Measurements from ENCODE around the gene THAP5.
A peak's percentile ranks its signal among the peaks of the same experiment; 100 is the strongest.
"Not testable (repeated sequence)": the region's sequence is repeated elsewhere in the genome, so short reads cannot be mapped to it uniquely, and the experiment has no call there.

Gene THAP5

DNA sequence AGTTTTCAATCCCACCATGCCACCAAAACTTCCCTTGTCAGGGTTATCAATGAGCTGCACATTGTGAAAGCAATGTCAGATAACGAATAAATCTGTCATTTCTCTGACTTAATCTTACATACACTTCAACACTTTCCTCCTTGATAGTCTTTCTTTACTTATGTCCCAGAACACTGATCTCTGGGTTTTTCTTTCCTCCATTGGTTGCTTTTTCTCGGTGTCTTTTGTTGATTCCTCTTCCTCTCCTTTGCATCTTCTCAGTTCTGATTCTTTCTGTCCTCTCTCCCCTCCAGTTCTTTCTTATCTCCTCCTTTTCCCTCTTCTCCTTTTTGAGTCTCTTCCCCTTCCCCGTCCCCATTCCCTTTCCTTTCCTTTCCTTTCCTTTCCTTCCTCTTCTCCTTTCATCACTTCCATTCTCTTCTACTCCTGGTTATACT lies 16.8 kb upstream of the THAP5 start:
- DNase-seq, result no peak
- in situ Hi-C loops (cut with MboI; ENCODE audit: low pct_unique_long_range_greater_than_20kb, low sequenced_read_pairs), result no loop called here

DNA sequence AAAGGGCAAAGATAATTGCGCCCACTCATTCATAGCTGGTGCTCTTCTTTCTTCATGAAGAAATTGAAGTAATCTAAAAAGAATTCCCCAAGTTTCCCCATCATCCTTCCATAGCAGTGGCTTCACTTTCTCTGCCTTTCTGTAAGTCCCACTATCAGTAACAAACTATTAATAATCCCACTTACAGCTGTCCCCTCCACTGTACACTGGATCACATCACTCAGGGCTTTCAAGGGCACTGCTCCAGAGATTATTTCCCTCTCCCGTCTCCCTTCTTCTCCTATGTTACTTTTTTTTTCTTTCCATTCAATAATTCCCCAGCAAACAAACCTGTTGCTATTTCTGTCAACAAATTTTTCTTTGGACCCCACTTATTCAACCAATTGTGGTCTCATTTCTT lies 16.3 kb upstream of the THAP5 start:
- in situ Hi-C loops (cut with MboI; ENCODE audit: low pct_unique_long_range_greater_than_20kb, low sequenced_read_pairs), result no loop called here
- no peak for DNase-seq

DNA sequence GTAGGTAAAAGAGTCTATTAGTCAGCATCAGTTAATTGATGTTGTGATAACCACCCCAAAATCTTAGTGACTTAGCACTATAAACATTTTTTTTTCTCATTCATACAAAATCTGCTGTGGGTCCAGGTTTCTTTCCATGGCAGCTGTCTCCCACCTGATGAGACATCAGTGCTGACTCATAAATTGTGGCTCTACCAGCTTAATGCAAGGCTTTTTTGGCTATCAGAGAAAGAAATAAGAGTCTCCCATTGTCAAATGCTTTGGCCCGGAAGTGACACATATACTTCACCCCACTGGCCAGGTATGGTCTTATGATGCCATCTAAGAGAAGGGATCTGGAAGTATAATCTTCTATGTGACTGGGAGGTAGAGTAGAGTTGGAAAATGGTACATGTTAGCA lies 14.7 kb upstream of the THAP5 start:
- in situ Hi-C loops (cut with MboI; ENCODE audit: low pct_unique_long_range_greater_than_20kb, low sequenced_read_pairs), result no loop called here
- no peak for DNase-seq

DNA sequence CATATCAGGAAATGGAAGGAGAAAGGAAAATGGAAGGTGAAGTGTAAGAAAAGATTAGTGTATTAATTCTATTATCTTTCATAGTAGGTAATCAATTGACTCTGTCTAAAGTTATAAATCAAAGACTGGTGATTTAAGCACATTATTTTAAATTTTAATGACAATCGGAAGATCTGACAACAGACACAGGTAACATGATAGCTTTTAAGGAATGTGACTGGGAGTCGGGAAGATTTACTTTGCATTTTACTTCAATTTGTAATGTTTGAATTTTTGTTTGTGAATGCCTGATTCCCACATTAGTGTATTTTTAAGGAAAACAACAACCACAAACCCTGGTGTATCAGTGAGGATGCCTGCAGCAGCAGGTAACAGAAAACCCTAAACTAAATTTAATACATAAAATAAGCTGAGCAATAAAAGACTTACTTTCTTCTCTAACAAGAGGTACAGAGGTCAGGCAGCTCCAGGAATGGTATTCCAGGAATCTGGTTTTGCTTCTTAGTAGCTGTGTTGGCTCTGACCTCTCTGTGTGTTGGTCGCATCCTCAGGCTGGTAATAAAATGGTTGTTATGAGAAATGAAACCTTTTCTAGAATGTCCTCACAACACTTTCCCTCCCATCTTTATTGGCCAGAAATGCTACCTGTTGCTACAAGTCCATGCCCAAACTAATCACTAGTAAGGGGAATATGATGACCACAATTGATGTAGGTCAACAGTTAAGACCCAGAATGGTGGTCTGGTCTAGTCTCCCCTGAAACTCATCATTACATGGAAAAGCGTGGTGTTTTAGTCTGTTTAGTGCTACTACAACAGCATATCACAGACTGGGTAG lies 12.4 kb upstream of the THAP5 start:
- in situ Hi-C loops (cut with MboI; ENCODE audit: low pct_unique_long_range_greater_than_20kb, low sequenced_read_pairs), result no loop called here
- no peak for DNase-seq

DNA sequence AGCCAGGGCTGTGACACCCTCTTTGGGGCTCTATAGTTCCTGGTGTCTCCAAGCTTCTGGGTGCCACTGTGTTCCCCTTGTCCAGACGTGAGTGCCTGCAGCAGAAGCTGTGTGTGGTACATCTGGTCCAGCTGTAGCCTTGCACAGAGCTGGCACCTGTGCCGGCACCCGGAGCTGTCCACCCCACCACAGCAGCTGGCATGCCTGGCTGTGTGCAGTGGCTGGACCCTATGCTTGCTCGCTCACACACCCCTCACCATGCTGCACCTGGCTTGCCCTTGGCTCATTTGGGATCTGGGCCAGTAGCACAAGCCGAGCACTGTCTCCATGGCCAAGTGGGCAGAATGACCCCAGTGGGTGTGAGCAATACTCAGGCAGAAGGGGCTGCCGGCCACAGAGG lies 10.8 kb upstream of the THAP5 start:
- no peak for DNase-seq
- in situ Hi-C loops (cut with MboI; ENCODE audit: low pct_unique_long_range_greater_than_20kb, low sequenced_read_pairs), result no loop called here

DNA sequence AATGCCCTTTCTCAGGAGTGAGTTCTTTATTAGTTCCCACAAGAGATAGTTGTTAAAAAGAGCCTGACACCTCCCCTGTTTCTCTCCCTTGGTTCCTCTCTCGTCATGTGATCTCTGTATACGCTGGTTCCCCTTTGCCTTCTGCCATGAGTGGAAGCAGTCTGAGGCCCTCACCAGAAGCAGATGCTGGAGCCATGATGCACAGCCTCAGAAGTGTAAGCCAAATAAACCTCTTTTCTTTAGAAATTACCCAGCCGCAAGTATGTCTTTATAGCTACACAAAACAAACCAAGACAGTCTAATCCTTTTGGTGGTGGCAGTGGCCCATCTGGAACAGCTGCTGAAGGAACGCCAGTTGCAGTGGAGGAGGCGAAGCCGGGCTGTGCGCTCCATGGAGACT lies 9.4 kb upstream of the THAP5 start:
- in situ Hi-C loops (cut with MboI; ENCODE audit: low pct_unique_long_range_greater_than_20kb, low sequenced_read_pairs), result no loop called here

DNA sequence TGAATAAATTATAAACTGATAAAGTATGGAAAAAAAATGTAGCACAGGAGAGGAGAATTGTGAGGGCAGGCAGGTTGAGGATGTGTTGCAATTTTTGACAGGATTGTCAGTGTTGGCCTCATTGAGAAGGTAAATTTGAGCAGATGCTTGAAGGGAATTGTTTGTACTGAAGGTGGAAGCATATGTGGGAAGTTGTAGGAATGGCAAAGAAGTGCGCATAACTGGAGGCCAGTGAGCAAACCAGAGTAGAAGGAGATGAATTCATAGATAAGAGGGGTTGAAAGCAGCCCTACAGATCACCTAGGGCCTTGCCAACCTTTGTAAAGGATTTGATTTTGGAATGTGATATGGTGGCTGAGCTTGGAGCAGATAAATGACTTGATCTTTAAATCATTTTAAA lies 6.6 kb upstream of the THAP5 start:
- in situ Hi-C loops (cut with MboI; ENCODE audit: low pct_unique_long_range_greater_than_20kb, low sequenced_read_pairs), result no loop called here
- DNase-seq, result no peak

More for the DNA sequence above, 9.4 kb upstream of the THAP5 start:
- no peak for DNase-seq

DNA sequence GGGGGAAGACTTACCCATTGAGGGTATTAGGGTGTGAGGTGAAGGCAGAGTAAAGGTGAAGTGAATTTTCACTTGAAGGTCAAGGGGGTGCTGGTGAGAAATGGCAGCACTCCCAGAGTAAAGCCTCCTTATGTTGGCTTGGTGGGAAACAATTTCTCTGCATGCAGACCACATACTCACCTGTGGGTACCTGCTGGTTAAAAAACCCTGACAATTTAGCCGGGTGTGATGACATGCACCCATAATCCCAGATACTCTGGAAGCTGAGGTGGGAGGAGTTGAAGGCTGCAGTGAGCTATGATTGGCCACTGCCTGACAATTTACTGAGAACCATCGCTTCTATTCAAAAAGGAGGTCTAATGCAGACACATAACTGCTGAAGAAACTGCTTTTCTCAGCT lies 5.7 kb upstream of the THAP5 start:
- in situ Hi-C loops (cut with MboI; ENCODE audit: low pct_unique_long_range_greater_than_20kb, low sequenced_read_pairs), result no loop called here
- DNase-seq, result no peak

DNA sequence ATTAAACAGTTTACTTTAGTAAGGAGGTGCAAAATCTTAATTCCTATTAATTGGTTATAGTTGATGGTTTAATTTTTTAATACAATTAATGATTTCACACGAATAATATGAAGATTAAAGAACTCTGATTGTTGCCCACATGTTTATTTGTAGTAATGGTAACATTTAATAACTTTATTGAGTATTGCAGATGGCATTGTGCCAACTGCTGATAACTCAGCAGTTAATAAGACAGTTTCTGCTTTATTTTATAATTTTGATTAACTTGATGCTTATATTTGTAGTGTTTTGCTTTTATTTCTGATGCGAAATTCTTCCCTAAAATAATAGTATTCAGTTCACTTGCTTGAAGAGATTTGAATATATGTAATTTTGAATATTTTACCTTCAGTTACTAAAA lies 3.0 kb upstream of the THAP5 start:
- DNase-seq, result no peak
- in situ Hi-C loops (cut with MboI; ENCODE audit: low pct_unique_long_range_greater_than_20kb, low sequenced_read_pairs), result no loop called here

DNA sequence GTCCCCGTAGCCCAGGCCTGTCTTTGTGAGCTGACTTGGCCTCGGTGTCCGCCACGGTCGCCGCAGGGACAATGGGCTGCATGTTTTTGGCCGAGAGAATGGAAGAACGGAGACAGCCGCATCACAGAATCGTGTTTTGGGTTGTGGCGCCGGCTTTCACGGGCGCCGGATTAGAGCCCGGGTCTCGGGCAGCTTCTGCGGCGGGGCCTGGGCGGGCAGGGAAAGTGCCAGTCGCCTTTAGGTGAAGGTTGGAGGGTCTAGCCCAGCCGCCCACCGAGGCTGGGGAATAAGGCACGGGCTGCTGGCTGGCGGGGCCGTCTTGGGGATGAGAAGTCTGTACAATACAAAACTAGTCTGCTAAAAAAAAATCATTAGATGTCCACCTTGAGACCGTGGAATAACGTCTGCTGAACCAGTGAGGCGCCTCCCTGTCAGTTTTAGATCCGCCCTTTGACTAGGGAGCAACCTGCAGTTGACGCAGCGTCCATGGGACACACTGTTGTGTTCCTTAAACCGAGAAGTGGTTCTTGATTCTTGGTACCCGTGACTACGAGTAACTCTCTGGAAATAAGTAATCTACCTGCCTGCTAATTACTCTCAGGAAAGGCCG lies 745 bp upstream of the THAP5 start:
- DNase-seq, result peak; percentile 69
- in situ Hi-C loops (cut with MboI; ENCODE audit: low pct_unique_long_range_greater_than_20kb, low sequenced_read_pairs), result no loop called here

DNA sequence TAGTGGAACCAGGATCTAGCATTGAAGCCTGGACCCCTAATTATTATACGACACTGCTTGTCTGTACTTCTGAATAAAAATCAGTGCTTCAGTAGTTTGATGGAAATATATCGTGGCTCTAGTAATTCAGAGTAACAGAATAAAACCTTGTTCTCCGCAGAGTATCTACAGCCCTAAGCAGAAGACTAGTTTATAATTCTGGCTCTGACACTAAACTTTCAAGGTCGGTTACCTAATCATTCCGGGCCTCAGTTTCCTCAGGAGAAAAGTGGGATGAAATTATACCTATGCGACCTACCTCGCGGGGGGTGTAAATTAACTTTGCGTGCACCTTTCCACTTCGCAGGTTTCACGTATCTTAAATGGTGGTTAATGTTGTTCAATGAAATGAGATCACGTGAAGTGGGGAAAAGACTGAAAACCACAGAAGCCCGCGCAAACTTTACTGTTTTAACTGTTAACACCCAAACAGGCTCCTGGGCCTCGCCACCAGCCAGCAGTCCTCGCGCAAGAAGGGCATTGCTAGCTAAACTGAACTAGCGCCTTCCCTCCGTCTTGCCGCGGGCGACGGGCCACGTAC lies 615 bp downstream of the THAP5 start:
- no peak for DNase-seq
- in situ Hi-C loops (cut with MboI; ENCODE audit: low pct_unique_long_range_greater_than_20kb, low sequenced_read_pairs), result no loop called here

DNA sequence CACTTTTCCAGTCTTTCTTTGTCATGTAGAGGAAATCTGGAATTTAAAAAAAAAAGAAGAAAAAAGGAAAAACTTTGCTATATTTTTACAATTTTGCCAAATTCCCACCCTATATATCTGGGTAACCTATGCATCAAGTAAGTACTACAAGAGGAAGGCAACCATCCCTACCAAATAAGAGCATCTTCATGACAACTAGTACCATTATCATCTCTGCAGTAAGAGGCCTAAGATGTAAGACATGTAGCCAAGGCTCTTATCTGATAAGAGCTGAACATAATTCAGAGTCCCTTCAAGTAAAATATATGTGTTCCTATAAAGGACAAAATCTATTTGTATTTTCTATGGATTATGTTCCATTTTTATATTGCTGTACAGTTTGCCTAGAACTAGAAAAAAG lies 3.5 kb downstream of the THAP5 start:
- DNase-seq, result no peak
- in situ Hi-C loops (cut with MboI; ENCODE audit: low pct_unique_long_range_greater_than_20kb, low sequenced_read_pairs), result no loop called here

DNA sequence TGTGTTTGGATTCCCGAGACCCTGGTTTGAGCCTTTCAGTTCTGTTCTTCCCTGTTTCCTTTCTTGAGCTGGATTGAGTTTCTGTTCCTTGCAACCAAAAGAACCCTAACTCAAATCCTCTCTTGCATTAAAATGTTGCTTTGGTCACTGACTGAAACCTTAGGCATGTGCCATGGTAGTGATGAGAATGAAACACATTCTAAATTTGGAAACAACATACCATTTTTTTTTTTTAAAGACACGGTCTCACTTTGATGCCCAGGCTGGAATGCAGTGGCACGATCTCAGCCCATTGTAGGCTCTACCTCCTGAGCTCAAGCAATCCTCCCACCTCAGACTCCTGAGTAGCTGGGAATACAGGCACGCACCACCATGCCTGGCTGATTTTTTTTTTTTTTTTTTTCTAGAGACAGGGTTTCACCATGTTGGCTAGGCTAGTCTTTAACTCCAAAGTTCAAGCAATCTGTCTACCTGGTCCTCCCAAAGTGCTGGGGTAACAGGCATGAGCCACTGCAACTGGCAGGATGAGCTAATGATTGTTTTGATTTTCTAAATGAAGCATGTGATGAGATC lies 8.4 kb downstream of the THAP5 start:
- no peak for DNase-seq
- in situ Hi-C loops (cut with MboI; ENCODE audit: low pct_unique_long_range_greater_than_20kb, low sequenced_read_pairs), result no loop called here

DNA sequence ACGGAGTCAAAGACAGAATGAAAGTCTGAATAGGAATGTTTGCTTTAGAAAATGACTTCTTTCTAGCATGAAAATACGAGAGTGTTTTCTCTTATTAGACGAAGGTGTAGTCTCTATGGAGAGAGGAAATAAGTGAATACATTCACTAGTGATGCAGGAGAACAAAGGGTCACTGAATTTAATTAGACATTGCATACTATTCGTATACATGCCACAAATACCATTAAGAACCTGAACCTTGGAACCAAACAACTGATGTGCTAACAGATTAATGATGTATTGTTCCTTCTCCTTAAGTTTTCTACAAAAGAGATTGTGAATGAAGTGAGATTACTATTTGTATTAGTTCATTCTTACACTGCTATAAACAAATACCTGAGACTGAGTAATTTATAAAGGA lies 10.3 kb downstream of the THAP5 start:
- in situ Hi-C loops (cut with MboI; ENCODE audit: low pct_unique_long_range_greater_than_20kb, low sequenced_read_pairs), result no loop called here
- DNase-seq, result no peak

DNA sequence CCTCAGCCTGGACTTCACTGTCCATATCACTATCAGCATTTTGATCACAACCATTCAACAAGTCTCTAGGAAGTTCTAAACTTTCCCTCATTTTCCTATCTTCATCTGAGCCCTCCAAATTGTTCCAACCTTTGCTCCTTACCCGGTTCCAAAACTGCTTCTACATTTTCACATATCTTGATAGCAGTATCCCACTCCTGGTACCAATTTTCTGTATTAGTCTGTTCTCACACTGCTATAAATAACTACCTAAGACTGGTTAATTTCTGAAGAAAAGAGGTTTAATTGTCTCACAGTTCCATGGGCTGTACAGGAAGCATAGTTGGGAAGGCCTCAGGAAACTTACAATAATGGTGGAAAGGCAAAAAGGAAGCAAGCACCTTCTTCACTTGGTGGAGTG lies 11.9 kb downstream of the THAP5 start:
- DNase-seq, result no peak
- in situ Hi-C loops (cut with MboI; ENCODE audit: low pct_unique_long_range_greater_than_20kb, low sequenced_read_pairs), result no loop called here

DNA sequence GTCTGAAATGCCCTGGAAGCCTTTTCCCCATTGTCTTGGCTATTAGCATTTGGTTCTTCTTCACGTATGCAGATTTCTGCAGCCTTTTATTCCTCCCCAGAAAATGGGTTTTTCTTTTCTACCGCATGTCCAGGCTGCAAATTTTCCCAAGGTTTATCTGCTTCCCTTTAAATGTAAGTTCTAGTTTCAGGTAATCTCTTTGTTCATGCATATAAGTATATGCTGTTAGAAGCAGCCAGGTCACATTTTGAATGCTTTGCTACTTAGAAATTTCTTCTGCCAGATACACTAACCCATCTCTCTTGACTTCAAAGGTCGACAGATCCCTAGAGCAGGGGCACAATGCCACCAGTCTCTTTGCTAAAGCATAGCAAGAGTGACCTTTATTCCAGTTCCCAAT lies 12.3 kb downstream of the THAP5 start:
- DNase-seq, result no peak
- in situ Hi-C loops (cut with MboI; ENCODE audit: low pct_unique_long_range_greater_than_20kb, low sequenced_read_pairs), result no loop called here

DNA sequence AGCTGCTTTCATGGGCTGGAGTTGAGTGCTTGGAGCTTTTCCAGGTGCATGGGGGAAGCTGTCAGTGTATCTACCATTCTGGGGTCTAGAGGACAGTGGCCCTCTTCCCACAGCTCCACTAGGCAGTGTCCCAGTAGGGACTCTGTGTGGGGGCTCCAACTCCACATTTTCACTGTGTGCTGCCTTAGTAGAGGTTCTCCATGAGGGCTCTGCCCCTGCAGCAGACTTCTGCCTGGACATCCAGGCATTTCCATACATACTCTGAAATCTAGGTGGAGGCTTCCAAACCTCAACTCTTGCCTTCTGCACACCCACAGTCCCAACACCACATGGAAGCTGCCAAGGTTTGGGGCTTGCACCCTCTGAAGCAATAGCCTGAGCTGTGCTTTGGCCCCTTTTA lies 12.8 kb downstream of the THAP5 start:
- DNase-seq; in situ Hi-C loops (cut with MboI; ENCODE audit: low pct_unique_long_range_greater_than_20kb, low sequenced_read_pairs): not testable (repeated sequence)

DNA sequence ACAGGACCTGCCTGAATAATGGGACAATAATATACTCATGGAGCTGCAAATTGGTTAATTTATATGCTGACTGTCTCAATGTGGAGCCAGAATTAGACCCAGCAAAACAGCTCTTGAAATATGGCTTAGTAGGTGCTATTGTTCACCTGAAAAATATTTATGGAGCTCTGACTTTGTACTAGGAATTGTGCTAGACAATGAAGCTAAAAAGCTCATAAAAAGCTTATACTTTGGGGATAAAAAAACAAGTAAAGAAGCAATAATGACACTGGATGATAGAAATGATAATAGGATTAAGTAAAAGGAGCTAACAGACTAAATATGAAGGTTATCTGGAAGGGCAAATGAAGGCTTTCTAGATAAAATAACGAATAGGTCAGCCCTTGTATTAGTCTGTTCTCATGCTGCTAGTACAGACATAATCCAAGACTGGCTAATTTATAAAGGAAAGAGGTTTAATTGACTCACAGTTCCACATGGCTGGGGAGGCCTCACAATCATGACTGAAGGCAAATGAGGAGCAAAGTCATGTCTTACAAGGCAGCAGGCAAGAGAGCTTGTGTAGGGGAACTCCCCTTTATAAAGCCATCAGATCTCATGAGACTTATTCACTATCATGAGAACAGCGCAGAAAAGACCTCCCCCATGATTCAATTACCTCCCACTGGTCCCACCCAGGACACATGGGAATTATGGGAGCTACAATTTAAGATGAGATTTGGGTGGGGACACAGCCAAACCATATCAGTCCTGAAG lies 21.2 kb downstream of the THAP5 start:
- DNase-seq; in situ Hi-C loops (cut with MboI; ENCODE audit: low pct_unique_long_range_greater_than_20kb, low sequenced_read_pairs): not testable (repeated sequence)

DNA sequence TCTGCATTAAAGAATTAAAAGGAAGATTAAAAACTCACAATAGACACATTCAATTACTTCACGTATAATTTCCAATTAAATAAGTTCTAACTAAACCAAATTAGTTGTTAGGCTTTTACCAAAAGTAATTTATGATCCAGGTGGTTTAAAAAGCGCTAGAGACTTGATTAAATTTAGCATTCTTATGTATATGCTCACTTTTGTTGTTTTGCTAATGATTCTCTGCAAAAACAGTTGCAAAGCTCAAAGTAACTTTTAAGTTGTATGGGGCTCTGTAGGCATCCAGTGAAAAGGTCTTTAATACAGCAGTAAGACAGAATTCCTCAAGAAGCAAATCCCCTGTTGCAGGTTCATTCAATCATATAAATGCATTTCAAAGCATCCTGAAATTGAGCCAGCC lies 28.0 kb downstream of the THAP5 start:
- in situ Hi-C loops (cut with MboI; ENCODE audit: low pct_unique_long_range_greater_than_20kb, low sequenced_read_pairs), result no loop called here
- no peak for DNase-seq

DNA sequence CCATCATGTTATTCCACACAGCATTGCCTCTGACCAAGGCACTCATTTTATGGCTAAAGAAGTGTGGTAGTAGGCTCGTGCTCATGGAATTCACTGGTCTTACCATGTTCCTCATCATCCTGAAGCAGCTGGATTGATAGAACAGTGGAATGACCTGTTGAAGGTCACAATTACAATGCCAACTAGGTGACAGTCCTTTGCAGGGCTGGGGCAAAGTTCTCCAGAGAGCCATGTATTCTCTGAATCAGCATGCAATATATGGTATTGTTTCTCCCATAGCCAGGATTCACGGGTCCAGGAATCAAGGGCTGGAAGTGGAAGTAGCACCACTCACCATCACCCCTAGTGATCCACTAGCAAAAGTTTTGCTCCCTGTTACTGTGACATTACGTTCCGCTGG lies 30.8 kb downstream of the THAP5 start:
- DNase-seq; in situ Hi-C loops (cut with MboI; ENCODE audit: low pct_unique_long_range_greater_than_20kb, low sequenced_read_pairs): not testable (repeated sequence)

Measured in KBM-7 (cell line).